Left ventricle myocardium superior (tissue), 1 donor: ENCODE results near the gene NCK1. TPM values are rescaled to one million over a fixed set of nuclear protein-coding genes. Genes with fewer than 3 reads are reported as not detected.

Source experiments
- ATAC-seq: fragments of 200-7000 bp; cut with Tn5 transposase; one replicate; pipeline ENCODE4 v1.9.1; 2020; ENCODE audit warnings: mild to moderate bottlenecking, moderate library complexity
- DNase-seq: peaks from one replicate; pipeline ENCODE4 v3.0.0-alpha.2; 2020
- intact Hi-C: fragments of 100-400 bp; cut with micrococcal nuclease; formaldehyde crosslinking; loops from one replicate; pipeline ENCODE4 v1.11.0; 2022
- long read RNA-seq: library from polyadenylated mRNA; unstranded; transcript quantifications from one replicate; pipeline ENCODE4 v2.0.0, GENCODE V29; 2021
- total RNA-seq: library from RNA; stranded (reverse); fragmentation: NEBNext Ultra II Directional; extraction: Animal tissue kit (Norgen Biotek cat#: 25700); gene quantifications from one replicate; pipeline ENCODE4 v1.2.1, GENCODE V29; 2021
- donor health status: DM: no; HTN: yes; CAD: no; lungs with severe emphysema.

The NCK1 gene
- 22.4 TPM for total RNA-seq
- long read RNA-seq, transcript NCK1-201 (4 exons, 1,937 nt), result major isoform, 18 of 26 reads
- long read RNA-seq, partial matches to known transcripts, result 2 of 26 reads
- long read RNA-seq, other reads (novel, unspliced or antisense), result 1 of 26 reads

DNA sequence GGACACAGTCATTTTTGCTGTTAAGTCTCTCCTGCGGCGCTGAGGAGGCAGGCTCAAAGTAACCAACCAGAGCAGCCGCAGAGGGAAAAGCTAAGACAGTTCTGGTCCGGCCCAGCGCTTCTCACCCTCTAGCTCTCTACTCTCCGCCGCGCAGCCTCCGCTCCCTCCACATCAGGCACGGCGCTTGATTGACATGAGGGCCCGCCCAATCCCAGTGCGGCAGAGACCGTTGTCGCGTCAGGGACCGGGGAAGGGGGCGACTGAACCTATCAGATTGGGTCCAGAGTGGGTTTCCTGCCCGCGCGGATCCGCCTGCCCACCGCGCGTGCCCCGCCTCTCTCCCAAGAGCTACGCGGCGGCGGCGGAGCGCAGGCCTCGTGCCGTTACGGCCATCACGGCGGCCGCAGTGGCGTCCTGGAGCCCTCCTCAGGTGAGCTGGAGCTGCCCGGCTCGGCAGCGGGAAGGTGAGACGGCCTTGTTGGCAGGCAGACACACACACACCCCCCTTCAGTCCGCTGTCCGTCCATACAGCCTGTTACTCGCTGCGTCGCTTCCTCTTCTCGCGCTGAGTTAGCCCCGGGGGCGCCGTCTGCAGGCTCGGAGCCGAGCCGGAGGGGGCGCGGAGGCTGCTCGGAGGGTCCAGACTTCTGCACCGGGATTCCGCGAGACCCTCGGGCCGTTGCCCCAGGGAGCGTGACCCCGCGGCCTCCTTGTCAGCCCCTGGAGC, at the start of gene NCK1:
TSS of gene NCK1 (plus strand) at position 319 of the 727 bp plus-strand sequence. CDS start 65,794 bp downstream, outside the sequence.
- ATAC-seq, result peak; percentile 99
- intact Hi-C loops, result no loop called here
- DNase-seq, result peak; percentile 99

GRCh38 chr3:136817448-136817847, 44.6 kb upstream of the NCK1 start:
- intact Hi-C loops, result no loop called here
- DNase-seq, result no peak

GRCh38 chr3:136818191-136818768, 43.7 kb upstream of the NCK1 start:
- intact Hi-C loops, result no loop called here
- DNase-seq, result peak; percentile 39
- peak; percentile 70 for ATAC-seq

More at GRCh38 chr3:136817448-136817847, 44.6 kb upstream of the NCK1 start:
- ATAC-seq, result no peak

GRCh38 chr3:136818769-136819391, 43.1 kb upstream of the NCK1 start, which contains the start of gene SLC35G2:
TSS of gene SLC35G2 (plus strand) at chr3:136819126. CDS start at chr3:136854461, 35,335 bp downstream.
- intact Hi-C loops, result no loop called here
- ATAC-seq (peak; percentile 88), DNase-seq (peak; percentile 63)

DNA sequence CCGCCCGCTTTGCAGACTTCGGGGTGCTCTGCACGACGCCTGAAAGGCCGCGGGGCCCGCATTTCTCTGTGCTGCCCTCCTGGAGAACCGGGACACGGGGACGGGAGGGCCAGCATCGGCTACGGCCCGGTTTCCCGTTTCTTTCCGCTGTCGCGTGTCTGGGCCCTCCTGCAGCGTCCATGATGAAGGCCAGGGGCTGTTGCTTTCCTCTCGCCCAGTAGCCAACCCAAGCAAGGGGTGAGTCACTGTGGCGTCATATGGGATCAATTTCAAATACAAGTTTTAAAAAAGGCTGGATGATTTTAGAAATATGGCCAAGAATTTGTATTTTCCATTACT, 42.6 kb upstream of the NCK1 start:
- intact Hi-C loops, result no loop called here
- peak; percentile 45 for DNase-seq
- peak; percentile 73 for ATAC-seq

- peak; percentile 67 for ATAC-seq
- peak; percentile 60 for DNase-seq
- intact Hi-C loops, result no loop called here
Observed at GRCh38 chr3:136819731-136820679, 42.0 kb upstream of the NCK1 start.

- ATAC-seq (no peak), DNase-seq (no peak)
Observed at GRCh38 chr3:136831461-136831860, 30.5 kb upstream of the NCK1 start.

GRCh38 chr3:136835089-136835812, 26.8 kb upstream of the NCK1 start:
- ATAC-seq, result no peak
- intact Hi-C loops, result no loop called here

More at GRCh38 chr3:136831461-136831860, 30.5 kb upstream of the NCK1 start:
- intact Hi-C loops, result no loop called here

DNA sequence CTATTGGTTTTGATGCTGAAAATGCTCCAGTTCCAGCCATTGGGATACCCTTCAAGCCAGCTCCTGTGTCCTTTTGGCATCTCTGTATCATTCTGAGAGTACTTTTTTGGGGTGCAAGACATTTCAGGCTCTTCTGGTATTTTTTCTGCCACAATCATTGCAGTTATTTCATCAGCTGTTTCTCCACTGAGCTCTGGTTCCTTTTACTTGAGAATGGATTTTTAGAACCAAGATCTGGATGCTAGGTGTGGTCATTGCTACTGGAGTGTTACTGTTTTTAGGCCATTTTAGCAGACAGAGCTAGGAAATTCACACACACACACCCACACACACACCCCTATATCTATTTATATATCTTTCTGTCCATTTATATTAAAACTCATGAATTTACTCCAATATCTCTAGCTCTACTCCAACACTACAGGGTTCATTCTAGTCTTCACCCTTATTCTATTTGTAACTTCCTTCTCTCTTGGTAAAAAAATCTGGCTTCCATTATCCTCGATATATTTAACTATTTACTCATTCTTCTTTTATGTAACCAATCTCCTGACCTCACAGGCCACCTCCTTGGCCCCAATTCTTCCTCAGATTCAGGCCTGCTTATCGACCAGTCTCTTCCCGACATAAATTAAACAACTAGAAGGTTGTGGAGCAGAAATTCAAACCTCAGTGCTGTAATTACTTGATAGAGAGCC, 26.0 kb upstream of the NCK1 start:
- ATAC-seq (no peak), DNase-seq (no peak)
- intact Hi-C loops, result no loop called here

More at GRCh38 chr3:136835089-136835812, 26.8 kb upstream of the NCK1 start:
- no peak for DNase-seq

- ATAC-seq, result no peak
- intact Hi-C loops, result no loop called here
- DNase-seq, result no peak
Observed at GRCh38 chr3:136836511-136837156, 25.4 kb upstream of the NCK1 start.

DNA sequence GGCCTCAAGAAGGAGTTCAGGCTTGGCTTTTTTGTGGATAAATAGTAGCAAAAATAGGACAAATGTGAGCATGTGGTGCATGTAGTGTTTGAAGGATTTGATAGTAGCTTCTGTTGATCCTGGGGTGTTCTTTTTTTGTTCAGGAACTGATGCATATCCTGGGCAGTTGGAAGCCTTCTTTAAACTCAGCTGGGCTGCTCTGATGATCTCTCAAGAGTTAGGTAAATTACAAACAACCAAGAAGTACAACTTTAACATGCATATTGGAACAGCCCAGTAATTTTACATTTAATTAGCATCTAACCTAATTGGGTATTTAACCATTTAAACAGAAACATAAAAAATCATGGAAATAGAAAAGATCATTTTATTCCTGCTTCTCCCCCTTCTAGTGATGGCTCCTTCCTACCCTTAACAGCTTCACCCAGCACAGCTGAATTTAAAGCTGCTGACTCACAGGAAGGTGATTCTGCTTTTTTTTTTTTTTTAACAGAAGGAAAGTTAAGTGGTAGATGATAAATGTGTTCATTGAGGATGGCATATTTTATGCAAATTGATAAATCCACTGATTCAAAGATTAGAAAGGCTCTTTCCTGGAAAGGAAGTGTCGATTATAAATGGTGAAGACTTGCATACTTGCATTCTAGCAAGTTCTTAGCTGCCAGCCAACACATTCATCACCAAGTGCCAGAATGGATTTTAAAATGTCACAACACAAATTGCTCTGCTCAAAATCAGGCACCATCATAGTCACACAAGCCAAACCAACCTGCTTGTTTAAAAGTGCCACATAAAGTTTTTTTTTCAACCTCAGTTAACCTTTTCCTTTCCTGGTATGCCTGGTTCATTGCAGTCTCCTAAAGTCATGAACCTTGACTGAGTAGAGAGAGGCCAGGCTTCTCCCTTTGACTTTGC, 23.1 kb upstream of the NCK1 start:
- intact Hi-C loops, result no loop called here
- no peak for ATAC-seq
- no peak for DNase-seq

- ATAC-seq (no peak), DNase-seq (no peak)
- intact Hi-C loops, result no loop called here
Observed at GRCh38 chr3:136839556-136839931, 22.5 kb upstream of the NCK1 start.

DNA sequence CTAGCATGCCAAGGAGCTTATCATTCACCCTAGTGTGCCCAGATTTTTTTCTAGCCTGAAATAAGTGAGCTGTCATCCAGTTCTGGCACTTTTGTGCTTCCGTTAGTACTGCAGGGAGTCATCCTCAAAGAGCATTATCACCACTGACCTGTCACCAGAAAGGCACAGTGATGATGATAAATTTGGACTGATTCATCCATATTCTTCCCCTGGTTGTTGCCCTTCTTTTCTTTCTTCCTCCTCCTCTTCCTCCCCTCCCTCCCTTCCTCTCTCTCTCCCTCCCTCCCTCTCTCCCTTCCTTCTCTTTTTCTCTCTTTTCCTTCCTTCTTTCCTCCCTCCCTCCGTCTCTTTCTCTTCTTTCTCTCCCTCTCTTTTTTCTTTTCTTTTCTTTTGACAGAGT, 21.8 kb upstream of the NCK1 start:
- intact Hi-C loops, result no loop called here
- DNase-seq (no peak), ATAC-seq (no peak)

GRCh38 chr3:136842294-136842693, 19.7 kb upstream of the NCK1 start:
- intact Hi-C loops, result no loop called here
- ATAC-seq (no peak), DNase-seq (no peak)

DNA sequence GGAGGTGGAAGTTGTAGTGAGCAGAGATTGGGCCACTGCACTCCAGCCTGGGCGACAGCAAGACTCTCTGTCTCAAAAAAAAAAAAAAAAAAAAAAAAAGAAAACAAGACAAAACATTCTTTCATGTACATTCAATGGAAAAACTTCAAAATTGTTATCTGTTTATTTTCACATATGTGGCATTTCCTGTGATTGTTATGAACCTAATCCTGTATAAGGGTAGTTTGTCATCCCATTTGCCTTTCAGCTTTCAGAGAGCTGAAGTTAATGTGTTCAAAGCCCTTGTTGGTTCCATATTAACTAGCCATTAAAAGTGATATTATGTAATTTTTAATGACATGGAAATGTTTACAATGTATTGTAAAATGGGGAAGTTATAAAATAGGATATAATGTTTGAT, 17.3 kb upstream of the NCK1 start:
- ATAC-seq (no peak), DNase-seq (no peak)
- intact Hi-C loops, result no loop called here

DNA sequence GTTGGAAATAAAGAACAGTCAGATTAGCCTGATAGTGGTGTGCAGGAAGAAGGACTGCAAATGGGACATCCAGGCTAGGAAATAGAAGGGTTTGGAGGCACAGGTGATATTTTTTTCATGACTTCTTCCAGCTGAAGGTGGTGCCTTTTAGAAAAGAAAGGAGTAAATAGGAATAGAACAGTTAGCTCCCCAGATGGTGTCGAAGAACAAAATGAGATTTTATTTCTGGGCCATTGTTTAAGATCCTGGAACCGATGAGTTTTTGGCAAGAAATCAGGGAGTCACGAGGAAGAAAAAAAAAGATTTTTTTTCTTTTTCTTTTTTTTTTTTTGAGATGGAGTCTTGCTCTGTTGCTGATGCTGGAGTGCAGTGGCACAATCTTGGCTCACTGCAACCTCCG, 9.8 kb upstream of the NCK1 start:
- intact Hi-C loops, result no loop called here
- ATAC-seq (no peak), DNase-seq (no peak)
